Mesodermal cell (in vitro differentiated cells): ENCODE results near the gene TMEM178B.

Source experiments
- H3K27ac ChIP-seq: 2 replicates; pipeline ENCODE4 v1.7.0; 2013; ENCODE audit warnings: mild to moderate bottlenecking, low read depth, low read length, moderate library complexity; ENCODE audit not compliant: severe bottlenecking
- H3K36me3 ChIP-seq: 2 replicates; pipeline ENCODE4 v1.7.1; 2013; ENCODE audit warnings: mild to moderate bottlenecking, low read length, moderate library complexity; ENCODE audit not compliant: control insufficient read depth, insufficient read depth
- H3K4me1 ChIP-seq: one replicate; pipeline ENCODE4 v1.7.1; 2013; ENCODE audit warnings: mild to moderate bottlenecking, low read length; ENCODE audit not compliant: insufficient read depth, control insufficient read depth, poor library complexity, severe bottlenecking
- H3K4me3 ChIP-seq: 2 replicates; pipeline ENCODE4 v1.7.0; 2013; ENCODE audit warnings: low read length, control low read depth, mild to moderate bottlenecking; ENCODE audit not compliant: insufficient read depth, poor library complexity, severe bottlenecking; ENCODE audit errors: extremely low read depth
- H3K9me3 ChIP-seq: 2 replicates; pipeline ENCODE4 v1.7.1; 2013; ENCODE audit warnings: mild to moderate bottlenecking, low read length, moderate library complexity; ENCODE audit not compliant: control insufficient read depth
- WGBS, 2 experiments: methylation state at CpG; one replicate each; pipeline ENCODE4 v1.1.5; 2013; ENCODE audit warnings: missing lambda C conversion rate in 2 of 2; ENCODE audit not compliant: insufficient coverage in 2 of 2; 5-methylcytosine and 5-hydroxymethylcytosine counted together

Gene TMEM178B

DNA sequence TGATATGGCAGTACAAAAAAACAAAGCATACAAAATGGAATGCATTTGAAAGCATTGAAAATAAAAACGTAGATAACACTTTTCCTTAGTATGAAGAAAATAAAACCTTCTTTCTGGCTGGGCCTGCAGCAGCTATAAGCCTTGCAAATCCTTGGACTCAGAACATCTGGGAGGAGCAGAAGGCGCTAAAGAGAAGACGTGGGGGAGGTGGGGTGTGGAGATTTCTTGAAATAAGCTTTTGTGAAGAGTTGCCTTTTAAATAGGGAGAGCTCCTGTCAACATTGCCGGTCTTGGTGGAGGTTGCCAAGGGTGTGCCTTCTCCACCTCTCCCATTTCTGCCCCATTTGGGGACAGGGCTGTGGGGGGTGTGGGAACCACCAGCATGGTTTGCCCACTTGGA is 128.7 kb downstream of the TMEM178B start:
- Histone ChIP-seq H3K4me1 (peaks cover 7% of the 10 kb centered on the region), H3K4me3 (no peak overlapping the region), H3K36me3 (no peaks in the 10 kb centered on the region), H3K9me3 (no peaks in the 10 kb centered on the region), H3K27ac (no peak overlapping the region)
- 81% methylated on average over 2 of the region's 4 CpGs; no CpG with 5 or more reads in 1 of the 2 experiments for WGBS, 2 experiments

DNA sequence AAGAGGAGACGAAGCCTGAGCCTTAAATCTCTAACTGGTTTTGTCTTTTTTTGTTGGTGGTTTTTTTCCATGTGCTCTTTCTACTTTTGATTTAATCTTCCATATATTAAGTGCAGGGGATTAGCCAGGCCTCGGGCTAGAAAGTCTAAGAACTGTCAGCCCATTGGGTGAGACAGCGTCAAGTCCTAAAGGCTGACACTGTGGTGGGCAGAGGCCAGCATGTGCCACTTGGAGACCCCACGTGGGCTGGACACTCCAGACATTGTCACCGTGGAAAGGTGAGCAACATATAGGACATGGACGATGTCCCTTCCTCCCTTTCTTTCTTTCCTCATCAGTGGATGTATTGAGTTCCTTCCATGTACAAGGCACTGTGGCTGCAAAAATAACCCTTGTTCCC is 129.3 kb downstream of the TMEM178B start:
- no peaks in the 10 kb centered on the region for H3K36me3 ChIP-seq
- no peaks in the 10 kb centered on the region for H3K9me3 ChIP-seq
- H3K27ac ChIP-seq: no peak overlapping the region
- no peak overlapping the region for H3K4me3 ChIP-seq
- 96 to 98% methylated on average over 5 of the region's 6 CpGs for WGBS, 2 experiments
- peaks cover 6% of the 10 kb centered on the region for H3K4me1 ChIP-seq

DNA sequence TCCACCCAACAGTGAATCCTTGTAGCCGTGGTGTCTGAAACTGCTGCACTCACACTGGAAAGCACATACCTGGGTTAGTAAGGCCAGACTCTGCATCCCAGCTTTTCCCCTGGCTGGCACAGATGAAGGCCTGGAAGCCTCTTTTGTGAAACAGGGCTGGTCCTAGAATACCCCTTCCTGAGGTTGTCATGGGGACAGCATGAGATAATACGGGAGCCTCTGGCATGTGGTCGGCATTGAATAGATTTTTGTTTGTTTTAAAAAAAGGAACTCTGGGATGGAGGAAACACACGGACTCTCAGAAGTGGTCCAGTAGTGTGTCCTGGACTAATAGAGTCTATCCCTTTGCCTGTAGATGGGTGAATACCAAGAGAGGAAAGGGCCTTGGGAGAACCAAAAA is 129.7 kb downstream of the TMEM178B start:
- Histone ChIP-seq H3K27ac (no peak overlapping the region), H3K9me3 (no peaks in the 10 kb centered on the region), H3K36me3 (no peaks in the 10 kb centered on the region), H3K4me3 (no peak overlapping the region), H3K4me1 (peaks cover 2% of the 10 kb centered on the region)
- 30 to 50% methylated on average over 3 to 4 of the region's 4 CpGs for WGBS, 2 experiments

DNA sequence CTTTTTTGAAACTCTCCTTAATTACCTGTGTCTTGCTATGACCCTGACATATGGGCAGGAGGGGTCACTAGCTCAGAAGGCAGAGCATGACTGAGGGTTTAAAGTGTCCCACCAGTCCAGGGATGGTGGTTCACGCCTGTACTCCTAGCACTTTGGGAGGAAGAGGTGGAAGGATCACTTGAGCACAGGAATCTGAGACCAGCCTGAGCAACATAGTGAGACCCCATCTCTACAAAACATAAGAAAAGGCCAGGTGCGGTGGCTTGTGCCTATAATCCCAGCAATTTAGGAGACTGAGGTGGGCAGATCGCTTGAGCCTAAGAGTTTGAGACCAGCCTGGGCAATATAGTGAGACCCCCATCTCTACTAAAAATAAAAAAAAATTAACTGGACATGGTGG is 133.8 kb downstream of the TMEM178B start:
- H3K4me1 ChIP-seq: no peaks in the 10 kb centered on the region
- no peak overlapping the region for H3K4me3 ChIP-seq
- H3K27ac ChIP-seq: no peak overlapping the region
- WGBS, 2 experiments: 75 to 85% methylated on average over 1 to 2 of the region's 3 CpGs
- no peaks in the 10 kb centered on the region for H3K9me3 ChIP-seq
- no peaks in the 10 kb centered on the region for H3K36me3 ChIP-seq

DNA sequence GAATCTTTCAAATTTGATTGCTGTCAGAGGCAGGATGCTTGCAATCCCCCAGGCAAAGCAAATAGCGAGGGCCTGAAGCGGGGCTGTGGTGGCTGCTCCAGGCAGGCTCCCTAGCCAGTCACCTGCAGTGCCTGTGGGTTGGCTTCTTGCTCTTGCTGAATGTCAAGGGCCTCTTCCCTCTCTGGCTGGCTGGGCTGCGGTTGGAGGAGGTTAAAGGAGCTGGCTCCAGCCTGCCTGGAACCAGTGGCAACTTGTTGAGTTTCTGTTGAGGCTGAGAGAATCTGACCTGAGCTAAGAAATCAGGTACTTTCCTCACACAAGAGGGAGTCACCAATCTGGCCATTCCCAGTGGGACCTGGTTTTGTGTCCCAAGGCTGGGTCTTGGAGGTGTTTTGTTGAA is 134.7 kb downstream of the TMEM178B start:
- WGBS, 2 experiments: 78 to 100% methylated on average over 1 to 2 of the region's 3 CpGs
- Histone ChIP-seq H3K4me1 (no peaks in the 10 kb centered on the region), H3K4me3 (no peak overlapping the region), H3K27ac (no peak overlapping the region), H3K9me3 (no peaks in the 10 kb centered on the region), H3K36me3 (no peaks in the 10 kb centered on the region)

DNA sequence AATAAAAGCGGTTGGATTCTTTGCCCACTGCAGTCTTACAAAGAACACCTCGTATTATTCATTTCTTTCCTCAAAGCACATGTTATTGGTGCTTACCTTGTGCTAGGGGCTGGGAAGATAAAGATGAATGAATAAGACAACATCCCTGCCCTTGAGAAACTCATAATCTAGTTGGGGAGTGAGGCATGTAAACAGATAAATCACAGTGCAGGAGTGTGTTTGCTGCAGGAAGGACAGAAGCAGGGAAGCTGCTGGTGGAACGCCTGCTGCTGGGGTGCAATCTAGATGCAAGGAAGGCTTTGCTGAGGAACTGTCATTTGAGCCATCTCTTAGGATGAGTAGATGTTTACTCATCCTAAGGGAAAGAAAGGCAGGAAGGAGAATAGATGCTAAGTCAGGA is 135.6 kb downstream of the TMEM178B start:
- no peaks in the 10 kb centered on the region for H3K4me1 ChIP-seq
- no peaks in the 10 kb centered on the region for H3K36me3 ChIP-seq
- H3K4me3 ChIP-seq: no peak overlapping the region
- no peak overlapping the region for H3K27ac ChIP-seq
- WGBS, 2 experiments: 82% methylated on average over 1 to 2 of the region's 3 CpGs
- H3K9me3 ChIP-seq: no peaks in the 10 kb centered on the region

DNA sequence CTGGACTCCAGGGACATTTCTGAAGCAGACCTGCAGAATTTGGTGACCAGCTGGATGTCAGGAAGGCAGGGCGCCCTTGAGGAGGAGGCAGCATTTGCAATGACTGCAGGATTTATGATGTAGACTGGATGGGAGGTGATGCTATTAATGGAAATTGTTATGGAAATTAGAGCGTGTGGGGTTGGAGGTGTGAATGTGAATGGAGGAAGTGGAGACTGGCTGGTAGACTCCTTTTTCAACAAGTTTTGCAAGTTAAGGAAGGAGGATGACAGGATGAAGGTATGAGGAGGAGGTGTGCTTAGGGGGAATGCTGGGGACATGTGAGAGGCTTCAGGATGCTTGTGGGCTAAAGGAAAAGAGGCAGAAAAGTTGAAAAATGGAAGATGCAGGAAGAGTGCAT is 137.0 kb downstream of the TMEM178B start:
- WGBS, 2 experiments: 58 to 74% methylated on average over 2 of the region's 2 CpGs
- H3K9me3 ChIP-seq: no peaks in the 10 kb centered on the region
- no peaks in the 10 kb centered on the region for H3K36me3 ChIP-seq
- H3K4me1 ChIP-seq: no peaks in the 10 kb centered on the region
- H3K27ac ChIP-seq: no peak overlapping the region
- H3K4me3 ChIP-seq: no peak overlapping the region

DNA sequence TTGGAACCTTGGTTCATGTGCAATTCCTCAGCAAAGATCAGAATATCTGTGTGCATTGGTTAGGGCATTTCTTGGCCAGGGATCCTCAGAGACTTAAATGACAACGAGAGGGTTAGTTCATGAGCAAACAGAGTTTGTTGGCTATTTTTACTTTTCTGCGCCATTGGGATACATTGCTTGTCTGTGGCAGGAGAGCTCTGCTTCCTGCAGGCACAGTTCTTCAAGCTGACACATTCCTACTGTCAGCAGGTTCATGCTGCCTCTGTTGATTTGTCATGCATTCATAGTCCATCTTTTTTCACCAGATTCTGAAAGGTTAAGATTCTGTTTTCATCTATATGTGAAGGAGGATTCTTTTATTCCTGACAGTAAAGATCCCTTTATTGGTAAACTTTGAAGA is 139.4 kb downstream of the TMEM178B start:
- WGBS, 2 experiments: 80 to 93% methylated on average over 2 of the region's 2 CpGs

DNA sequence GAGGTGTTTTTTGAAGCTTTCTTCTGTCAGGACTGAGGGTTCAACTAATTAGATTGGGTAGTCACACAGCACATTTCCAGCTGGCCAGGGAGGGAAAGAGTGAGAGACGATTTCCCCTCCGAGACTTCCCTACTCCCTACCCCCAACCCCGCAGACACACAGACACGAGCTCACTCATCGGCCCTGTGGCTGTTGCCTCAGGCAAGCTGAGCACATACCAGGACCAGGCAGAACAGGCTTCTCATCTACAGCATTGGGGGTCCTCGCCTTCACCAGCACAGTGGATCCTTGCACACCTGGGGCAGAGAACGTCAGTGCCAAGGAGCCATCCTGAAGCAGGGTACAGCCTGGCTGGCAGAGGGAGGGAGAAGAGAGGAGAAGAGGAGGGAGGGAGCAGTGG is 144.1 kb downstream of the TMEM178B start:
- H3K27ac ChIP-seq: no peak overlapping the region
- H3K4me1 ChIP-seq: no peaks in the 10 kb centered on the region
- WGBS, 2 experiments: 55 to 70% methylated on average over 4 to 5 of the region's 7 CpGs
- H3K36me3 ChIP-seq: no peaks in the 10 kb centered on the region
- H3K9me3 ChIP-seq: no peaks in the 10 kb centered on the region
- no peak overlapping the region for H3K4me3 ChIP-seq

More for the DNA sequence above, 139.4 kb downstream of the TMEM178B start:
- H3K4me1 ChIP-seq: no peaks in the 10 kb centered on the region
- H3K27ac ChIP-seq: no peak overlapping the region
- H3K4me3 ChIP-seq: no peak overlapping the region
- H3K36me3 ChIP-seq: no peaks in the 10 kb centered on the region
- H3K9me3 ChIP-seq: no peaks in the 10 kb centered on the region

DNA sequence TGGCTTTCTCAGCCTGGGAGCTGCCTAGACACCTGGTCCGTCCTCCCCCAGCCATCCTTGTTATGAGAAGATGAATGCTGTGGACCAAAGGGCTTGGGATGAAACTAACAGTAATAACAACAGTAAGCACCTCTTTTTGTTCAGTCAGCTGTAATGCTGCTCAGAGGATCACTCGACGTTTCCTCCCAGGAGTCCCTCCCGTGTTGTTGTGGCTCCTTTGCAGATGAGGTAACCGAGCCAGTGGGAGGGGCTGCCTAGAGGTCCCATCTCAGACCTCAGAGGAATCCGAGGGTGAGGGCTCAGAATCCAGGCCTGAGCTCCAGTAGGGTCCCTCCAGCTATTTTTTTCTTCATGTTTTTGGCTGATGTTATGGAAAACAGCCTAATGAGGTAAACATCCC is 145.1 kb downstream of the TMEM178B start:
- no peaks in the 10 kb centered on the region for H3K36me3 ChIP-seq
- H3K4me1 ChIP-seq: no peaks in the 10 kb centered on the region
- no peaks in the 10 kb centered on the region for H3K9me3 ChIP-seq
- 82 to 90% methylated on average over 3 to 5 of the region's 6 CpGs for WGBS, 2 experiments
- H3K27ac ChIP-seq: no peak overlapping the region
- no peak overlapping the region for H3K4me3 ChIP-seq

DNA sequence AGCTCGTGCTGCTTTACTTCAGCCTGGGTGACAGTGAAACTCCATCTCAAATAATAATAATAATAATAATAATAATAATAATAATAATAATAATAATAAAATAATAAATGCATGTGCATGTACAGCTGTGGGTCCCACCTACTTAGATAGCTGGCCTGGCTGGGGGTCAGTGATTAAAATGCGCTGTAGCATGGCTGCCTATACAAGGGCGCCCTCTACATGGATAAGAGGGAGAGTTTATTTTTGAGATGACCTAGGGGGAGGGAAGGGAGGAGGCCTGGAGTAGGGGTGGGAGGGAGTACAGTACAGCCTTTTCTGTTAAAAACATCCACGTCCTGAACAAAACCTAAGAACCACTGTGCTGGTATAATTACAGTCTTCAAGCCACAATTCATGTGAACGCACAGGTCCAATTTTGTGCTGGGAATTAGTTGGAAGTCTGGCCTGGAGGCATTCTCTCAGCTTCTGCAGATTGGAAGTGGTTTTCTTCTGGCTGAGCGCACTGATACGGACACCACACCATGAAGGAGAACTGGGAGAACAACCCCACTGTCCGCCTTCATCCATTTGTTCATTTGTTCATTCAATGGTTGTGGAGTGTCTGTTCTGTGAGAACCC is 146.5 kb downstream of the TMEM178B start:
- H3K4me3 ChIP-seq: no peak overlapping the region
- no peaks in the 10 kb centered on the region for H3K4me1 ChIP-seq
- H3K36me3 ChIP-seq: no peaks in the 10 kb centered on the region
- H3K27ac ChIP-seq: no peak overlapping the region
- no peaks in the 10 kb centered on the region for H3K9me3 ChIP-seq
- 40 to 73% methylated on average over 3 to 6 of the region's 8 CpGs for WGBS, 2 experiments
